HG02884 (cell line): ENCODE data around the gene TREX2.
"Not testable (repeated sequence)": the region's sequence is repeated elsewhere in the genome, so short reads cannot be mapped to it uniquely, and the experiment has no call there.

Source experiments
- ATAC-seq: cut with Tn5 transposase; IDR thresholded peaks from one replicate; pipeline ENCODE4 v1.9.1; 2021; ENCODE audit warnings: mild to moderate bottlenecking, moderate library complexity; ENCODE audit not compliant: unreplicated experiment

TREX2 gene

DNA sequence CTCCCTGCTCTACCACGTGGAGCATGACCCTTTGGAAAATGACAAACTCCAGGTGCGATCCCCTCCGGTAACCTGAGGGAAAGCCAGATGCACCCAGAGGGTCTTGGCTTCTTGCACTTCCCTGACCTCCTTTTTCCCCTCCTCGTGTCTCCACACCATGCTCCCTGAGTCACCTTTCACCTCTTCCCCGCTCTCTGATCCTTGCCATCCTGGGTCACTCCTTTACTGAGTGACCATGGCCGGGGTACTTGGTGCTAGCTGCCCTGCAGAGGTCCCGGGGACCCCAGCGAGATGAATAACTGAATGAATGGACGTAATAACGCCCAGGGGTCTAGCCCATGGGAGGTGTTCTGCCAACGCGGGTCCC is 35.0 kb downstream of the TREX2 start:
- no peak for ATAC-seq

DNA sequence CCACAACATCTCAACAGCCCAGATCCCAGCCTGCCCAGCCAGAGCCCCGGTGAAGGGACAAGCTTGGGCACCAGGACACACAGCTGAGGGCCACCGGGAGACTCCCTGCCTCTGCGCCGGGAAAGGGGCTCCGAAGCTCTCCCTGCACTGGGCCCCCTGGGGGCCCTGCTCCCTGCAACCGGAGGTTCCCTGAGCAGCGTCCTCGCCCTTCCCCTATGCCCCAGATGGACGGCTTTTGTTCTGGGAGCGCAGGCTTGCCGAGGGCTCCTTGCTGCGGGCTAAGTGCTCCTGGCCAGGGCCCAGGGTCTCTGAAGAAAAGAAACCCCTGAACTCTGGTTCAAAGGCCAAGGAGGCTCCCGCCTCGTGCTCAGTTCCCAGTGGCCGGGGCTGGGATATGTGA is 35.5 kb downstream of the TREX2 start:
- no peak for ATAC-seq

- ATAC-seq = no peak
Observed at GRCh38 chrX:153409414-153410101, 36.3 kb downstream of the TREX2 start.

DNA sequence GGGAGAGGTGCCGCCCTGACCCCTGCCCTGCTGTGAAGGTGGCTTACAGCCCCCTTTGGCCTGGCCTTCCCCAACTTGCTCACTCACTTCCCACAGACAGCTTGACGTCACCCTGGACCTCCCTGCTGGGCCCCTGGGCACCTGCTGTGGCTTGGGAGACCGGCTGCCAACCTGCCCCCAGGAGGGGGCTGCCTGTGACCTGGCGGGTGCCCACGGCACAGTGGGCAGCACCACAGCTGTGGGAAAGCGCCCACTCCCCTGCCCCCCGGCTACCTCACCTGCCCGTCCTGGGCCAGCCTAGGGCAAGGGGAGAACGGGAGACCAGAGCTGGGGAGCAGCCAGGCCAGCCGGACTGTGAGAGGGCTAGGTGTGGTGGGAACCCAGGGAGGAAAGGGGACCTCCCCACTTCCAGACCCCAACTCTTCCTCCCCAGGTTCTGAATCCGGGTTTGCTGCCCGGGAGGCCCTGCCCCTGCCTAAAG is 36.9 kb downstream of the TREX2 start:
- no peak for ATAC-seq

GRCh38 chrX:153408221-153408721 is 37.6 kb downstream of the TREX2 start:
- ATAC-seq = no peak

- no peak for ATAC-seq
Observed at GRCh38 chrX:153407736-153408135, 38.1 kb downstream of the TREX2 start.

GRCh38 chrX:153406903-153407302 is 39.0 kb downstream of the TREX2 start:
- ATAC-seq = no peak

DNA sequence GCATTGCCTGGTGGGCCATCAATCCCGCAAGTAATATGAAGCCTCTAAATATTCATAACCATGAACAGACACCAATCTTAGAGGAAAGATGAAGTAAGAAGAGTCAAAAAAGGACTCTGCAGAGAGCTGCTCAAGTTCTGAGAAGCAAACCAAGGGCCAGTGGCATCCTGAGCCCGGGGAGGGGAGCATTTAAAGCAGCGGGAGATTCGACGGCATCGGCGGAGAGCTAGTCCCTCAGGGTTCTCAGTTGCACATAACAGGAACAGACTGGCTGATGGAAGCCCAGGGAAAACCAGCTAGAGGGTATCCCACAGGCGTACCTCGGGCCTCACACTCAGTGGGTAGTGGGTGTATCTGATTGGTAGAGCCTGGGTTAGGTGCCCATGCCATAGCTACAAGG is 39.8 kb downstream of the TREX2 start:
- ATAC-seq = no peak

DNA sequence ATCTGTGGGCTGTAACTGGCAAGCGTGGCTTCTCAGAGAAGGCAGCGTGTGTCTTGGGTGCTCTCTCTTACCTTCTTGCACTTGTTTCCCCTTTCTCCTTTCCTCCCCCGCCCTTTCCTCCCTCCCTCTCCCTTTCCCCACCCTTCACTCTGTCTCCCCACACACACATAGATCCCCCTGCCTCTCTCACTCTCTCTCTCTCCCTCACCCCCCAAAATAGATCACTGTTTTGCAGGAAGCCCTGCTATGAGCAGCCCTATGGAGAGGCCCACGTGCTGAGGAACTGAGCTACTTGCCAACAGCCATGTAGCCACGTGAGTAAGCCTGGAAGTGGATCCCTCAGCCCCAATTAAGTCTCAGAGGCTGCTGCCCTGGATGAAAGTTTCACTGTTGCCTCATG is 40.4 kb downstream of the TREX2 start:
- no peak for ATAC-seq

- ATAC-seq = not testable (repeated sequence)
Observed at GRCh38 chrX:153404333-153404732, 41.5 kb downstream of the TREX2 start.

DNA sequence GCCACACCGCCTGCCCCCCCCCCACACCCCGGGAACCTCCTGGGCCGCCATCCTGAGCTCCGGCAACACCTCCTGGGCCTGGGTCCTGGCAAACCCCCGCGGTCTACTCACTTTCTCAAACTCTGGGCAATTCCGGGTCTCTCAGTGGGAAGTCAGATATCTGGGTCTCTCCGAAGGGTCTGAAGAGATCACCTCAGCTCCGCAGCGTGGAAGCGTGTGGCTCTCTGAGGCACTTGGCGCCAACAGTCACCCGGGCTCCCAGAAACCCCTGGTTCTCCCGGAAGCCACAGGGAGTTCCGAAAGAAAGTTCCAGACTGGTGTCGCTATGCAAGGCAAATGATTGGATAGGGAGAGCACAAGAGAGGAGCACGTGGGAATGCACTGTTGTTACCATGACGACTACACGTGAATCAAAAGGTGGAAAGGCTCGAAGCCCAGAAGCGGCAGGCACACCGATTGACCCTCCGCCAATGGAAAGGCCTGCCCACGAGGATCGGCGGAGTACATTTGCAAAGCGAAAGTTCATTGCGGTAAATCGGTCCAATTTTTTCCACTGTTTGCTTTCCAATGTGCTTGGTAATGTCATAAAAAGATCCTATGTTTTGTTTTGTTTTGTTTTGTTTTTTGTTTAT is 44.6 kb downstream of the TREX2 start, which contains the start of gene PNMA6E:
Gene PNMA6E, minus strand, starts transcription at position 218 of the 632 bp plus-strand sequence. CDS start 2,501 bp downstream, outside the sequence.
- no peak for ATAC-seq

DNA sequence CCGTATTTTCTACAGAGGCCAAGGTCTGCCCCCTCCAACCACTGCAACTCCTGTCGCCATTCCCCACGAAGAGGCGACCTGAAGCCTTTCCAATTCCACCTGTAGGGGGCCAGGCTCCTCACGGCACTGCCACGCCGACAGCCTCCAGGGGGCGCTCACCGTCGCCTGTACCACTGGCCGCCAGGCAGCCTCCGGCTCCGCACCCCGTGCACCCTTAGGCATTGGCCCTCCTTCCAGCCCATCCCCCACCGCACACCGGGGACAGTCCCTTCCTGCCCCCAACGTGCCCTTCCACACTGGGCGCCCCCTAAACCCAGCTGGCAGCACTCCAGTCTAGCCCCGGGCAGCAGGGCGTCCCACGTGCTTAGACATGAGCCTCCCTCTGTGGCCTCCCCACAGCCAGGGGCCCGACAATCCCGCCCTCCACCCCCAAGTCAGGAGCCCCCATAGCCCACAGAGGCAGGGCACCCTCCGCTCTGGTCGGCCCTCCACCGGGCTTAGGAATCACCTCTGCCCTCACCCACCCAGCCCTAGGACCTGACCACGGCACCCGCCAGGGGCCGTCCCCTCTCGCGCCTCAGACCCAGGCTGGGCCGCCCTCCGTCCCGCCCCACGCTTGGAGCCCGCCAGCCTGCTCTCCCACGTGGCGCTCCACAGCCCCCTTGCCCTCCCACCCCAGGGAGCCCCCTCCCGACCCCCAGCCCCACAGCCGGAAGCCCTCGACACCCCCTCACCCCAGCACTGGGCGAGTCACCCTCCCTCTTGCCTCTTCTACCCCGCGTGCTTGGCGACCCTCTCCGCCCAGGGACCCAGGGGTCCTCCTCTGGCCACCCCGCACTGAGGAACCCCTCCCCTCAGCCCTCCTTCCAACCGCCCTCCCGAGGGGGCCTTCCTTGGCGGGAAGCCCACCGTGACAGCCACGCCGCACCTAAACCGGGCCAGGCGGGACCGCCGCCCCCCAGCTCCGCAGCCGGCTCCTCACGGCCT is 45.4 kb downstream of the TREX2 start:
- ATAC-seq = no peak

GRCh38 chrX:153398275-153398960 is 47.4 kb downstream of the TREX2 start:
- ATAC-seq = no peak

GRCh38 chrX:153397256-153397960 is 48.4 kb downstream of the TREX2 start:
- no peak for ATAC-seq

GRCh38 chrX:153396320-153397195 is 49.3 kb downstream of the TREX2 start:
- no peak for ATAC-seq

- ATAC-seq = no peak
Observed at GRCh38 chrX:153395613-153396319, 50.1 kb downstream of the TREX2 start.

GRCh38 chrX:153394612-153395011 is 51.2 kb downstream of the TREX2 start:
- ATAC-seq = no peak
